Osteocyte (in vitro differentiated cells): ENCODE results near the gene CXorf65. TPM values are rescaled to one million over a fixed set of nuclear protein-coding genes. Genes with fewer than 3 reads are reported as not detected.

Experiments
- DNase-seq: peaks from one replicate; pipeline ENCODE4 v3.0.0; 2021; ENCODE audit warnings: mixed read lengths; ENCODE audit not compliant: unreplicated experiment; ENCODE audit errors: extremely low spot score
- H3K27ac Mint-ChIP-seq: one replicate; pipeline ENCODE4 v1.8.0; 2021; ENCODE audit warnings: mild to moderate bottlenecking, mixed read lengths; ENCODE audit not compliant: unreplicated experiment
- H3K27me3 Mint-ChIP-seq: one replicate; pipeline ENCODE4 v1.8.0; 2021; ENCODE audit warnings: mixed read lengths; ENCODE audit not compliant: unreplicated experiment
- H3K36me3 Mint-ChIP-seq: one replicate; pipeline ENCODE4 v1.8.0; 2021; ENCODE audit warnings: mixed read lengths; ENCODE audit not compliant: unreplicated experiment
- H3K4me1 Mint-ChIP-seq: one replicate; pipeline ENCODE4 v1.8.0; 2021; ENCODE audit warnings: mixed read lengths; ENCODE audit not compliant: unreplicated experiment
- H3K4me3 Mint-ChIP-seq: one replicate; pipeline ENCODE4 v1.8.0; 2021; ENCODE audit warnings: mild to moderate bottlenecking, moderate library complexity, mixed read lengths; ENCODE audit not compliant: unreplicated experiment
- H3K9me3 Mint-ChIP-seq: one replicate; pipeline ENCODE4 v1.8.0; 2021; ENCODE audit warnings: mixed read lengths; ENCODE audit not compliant: unreplicated experiment
- CTCF ChIP-seq: fragments of 200-600 bp; sonication (generic); IDR thresholded peaks from 2 replicates; pipeline ENCODE4 v1.5.0; 2021; ENCODE audit warnings: antibody characterized with exemption, mild to moderate bottlenecking, moderate library complexity
- total RNA-seq: library from RNA; stranded (reverse); gene quantifications from 2 replicates; pipeline ENCODE4 v1.2.1, GENCODE V29; 2021

The CXorf65 gene
- total RNA-seq, 1 donor from 2014 or later: not detected

- Mint-ChIP-seq H3K27ac (no peak overlapping the region), H3K4me3 (no peak overlapping the region), H3K36me3 (no peaks in the 10 kb centered on the region), H3K27me3 (no peaks in the 10 kb centered on the region), H3K9me3 (no peaks in the 10 kb centered on the region), H3K4me1 (peaks cover 16% of the 10 kb centered on the region)
- TF ChIP-seq CTCF: no peak
- no peak for DNase-seq
These were observed 705 bp upstream of the CXorf65 start for GRCh38 chrX:71107245-71107644.

GRCh38 chrX:71105628-71106027 lies 912 bp downstream of the CXorf65 start:
- Mint-ChIP-seq H3K4me3 (no peak overlapping the region), H3K36me3 (no peaks in the 10 kb centered on the region), H3K27ac (no peak overlapping the region), H3K4me1 (peaks cover 16% of the 10 kb centered on the region), H3K9me3 (no peaks in the 10 kb centered on the region), H3K27me3 (no peaks in the 10 kb centered on the region)
- no peak for TF ChIP-seq CTCF
- DNase-seq: no peak

- peak overlapping the region; percentile 14 for H3K4me3 Mint-ChIP-seq
- no peak for DNase-seq
- H3K9me3 Mint-ChIP-seq: no peaks in the 10 kb centered on the region
- no peak for TF ChIP-seq CTCF
- no peak overlapping the region for H3K27ac Mint-ChIP-seq
- peaks cover 16% of the 10 kb centered on the region for H3K4me1 Mint-ChIP-seq
- no peaks in the 10 kb centered on the region for H3K27me3 Mint-ChIP-seq
- H3K36me3 Mint-ChIP-seq: no peaks in the 10 kb centered on the region
These were observed 3.2 kb downstream of the CXorf65 start for GRCh38 chrX:71103110-71103983.

- H3K4me3 Mint-ChIP-seq: no peak overlapping the region
These were observed 4.2 kb downstream of the CXorf65 start for GRCh38 chrX:71102292-71102691.

More at GRCh38 chrX:71102292-71102691, 4.2 kb downstream of the CXorf65 start:
- H3K4me1 Mint-ChIP-seq: peaks cover 16% of the 10 kb centered on the region
- no peaks in the 10 kb centered on the region for H3K36me3 Mint-ChIP-seq
- no peak for TF ChIP-seq CTCF
- no peak for DNase-seq
- H3K27ac Mint-ChIP-seq: no peak overlapping the region
- H3K27me3 Mint-ChIP-seq: no peaks in the 10 kb centered on the region
- H3K9me3 Mint-ChIP-seq: no peaks in the 10 kb centered on the region
